Neural progenitor cell (in vitro differentiated cells): Measurements from ENCODE around the gene PLD5. TPM values are rescaled to one million over a fixed set of nuclear protein-coding genes. Genes with fewer than 3 reads are reported as not detected.

ENCODE experiments used
- DNase-seq: peaks from one replicate; pipeline ENCODE4 v3.0.0-alpha.2; 2016; ENCODE audit warnings: low spot score
- H2AFZ ChIP-seq: fragments of 200-600 bp; sonication (generic); replicated peaks from 2 replicates; pipeline ENCODE4 v1.6.1; 2016; ENCODE audit warnings: antibody characterized with exemption
- H3F3A ChIP-seq: fragments of 200-600 bp; sonication (generic); 2 replicates; pipeline ENCODE4 v1.6.1; 2016; ENCODE audit warnings: antibody characterized with exemption, low read depth
- H3K27ac ChIP-seq: fragments of 200-600 bp; sonication (generic); 2 replicates; pipeline ENCODE4 v1.5.1; 2016; ENCODE audit warnings: mild to moderate bottlenecking
- H3K27me3 ChIP-seq: fragments of 200-600 bp; sonication (generic); 2 replicates; pipeline ENCODE4 v1.6.1; 2016; ENCODE audit warnings: mild to moderate bottlenecking, moderate library complexity
- H3K36me3 ChIP-seq: fragments of 200-600 bp; sonication (generic); 2 replicates; pipeline ENCODE4 v1.5.1; 2016
- H3K4me1 ChIP-seq: fragments of 200-600 bp; sonication (generic); 2 replicates; pipeline ENCODE4 v1.6.1; 2016; ENCODE audit warnings: mixed run types
- H3K4me2 ChIP-seq: fragments of 200-600 bp; sonication (generic); 2 replicates; pipeline ENCODE4 v1.6.1; 2016
- H3K4me3 ChIP-seq: fragments of 200-600 bp; sonication (generic); 2 replicates; pipeline ENCODE4 v1.5.1; 2016
- H3K79me2 ChIP-seq: fragments of 200-600 bp; sonication (generic); 2 replicates; pipeline ENCODE4 v1.6.1; 2016; ENCODE audit warnings: low read depth
- H3K9ac ChIP-seq: fragments of 200-600 bp; sonication (generic); 2 replicates; pipeline ENCODE4 v1.6.1; 2016
- H3K9me3 ChIP-seq: fragments of 200-600 bp; sonication (generic); 2 replicates; pipeline ENCODE4 v1.5.1; 2016; ENCODE audit warnings: low read depth
- H4K20me1 ChIP-seq: fragments of 200-600 bp; sonication (generic); 2 replicates; pipeline ENCODE4 v1.6.1; 2016; ENCODE audit warnings: low read depth
- H3K27ac Mint-ChIP-seq: 3 replicates; pipeline ENCODE4 v1.8.0; 2021; ENCODE audit warnings: mixed read lengths
- H3K27me3 Mint-ChIP-seq: 2 replicates; pipeline ENCODE4 v1.8.0; 2022; ENCODE audit warnings: low read depth, mild to moderate bottlenecking, inconsistent platforms, moderate library complexity, mixed read lengths; ENCODE audit not compliant: insufficient read depth
- H3K36me3 Mint-ChIP-seq: 3 replicates; pipeline ENCODE4 v1.8.0; 2021; ENCODE audit warnings: mixed read lengths
- H3K4me1 Mint-ChIP-seq: 3 replicates; pipeline ENCODE4 v1.8.0; 2021; ENCODE audit warnings: mixed read lengths
- H3K4me3 Mint-ChIP-seq: 3 replicates; pipeline ENCODE4 v1.8.0; 2021; ENCODE audit warnings: mild to moderate bottlenecking, moderate library complexity, mixed read lengths
- H3K9me3 Mint-ChIP-seq: 3 replicates; pipeline ENCODE4 v1.8.0; 2020; ENCODE audit warnings: mixed read lengths
- CTCF ChIP-seq: fragments of 200-600 bp; sonication (generic); IDR thresholded peaks from 2 replicates; pipeline ENCODE4 v1.5.1; 2017; ENCODE audit warnings: antibody characterized with exemption, mild to moderate bottlenecking
- EZH2 ChIP-seq: fragments of 200-600 bp; sonication (generic); IDR thresholded peaks from 2 replicates; pipeline ENCODE4 v1.6.1; 2017; ENCODE audit warnings: antibody characterized with exemption, mild to moderate bottlenecking, moderate library complexity
- EZH2phosphoT487 ChIP-seq: fragments of 200-600 bp; sonication (generic); IDR thresholded peaks from 2 replicates; pipeline ENCODE4 v1.6.1; 2017; ENCODE audit warnings: antibody characterized with exemption
- total RNA-seq: library from RNA; depleted of rRNA; stranded (reverse); fragments of >200 nt; gene quantifications from 2 replicates; pipeline ENCODE4 v1.2.3, GENCODE V29; 2015; ENCODE audit warnings: low replicate concordance

The PLD5 gene
- total RNA-seq, 1 donor from 2014 or later, result 1.8 TPM

DNA sequence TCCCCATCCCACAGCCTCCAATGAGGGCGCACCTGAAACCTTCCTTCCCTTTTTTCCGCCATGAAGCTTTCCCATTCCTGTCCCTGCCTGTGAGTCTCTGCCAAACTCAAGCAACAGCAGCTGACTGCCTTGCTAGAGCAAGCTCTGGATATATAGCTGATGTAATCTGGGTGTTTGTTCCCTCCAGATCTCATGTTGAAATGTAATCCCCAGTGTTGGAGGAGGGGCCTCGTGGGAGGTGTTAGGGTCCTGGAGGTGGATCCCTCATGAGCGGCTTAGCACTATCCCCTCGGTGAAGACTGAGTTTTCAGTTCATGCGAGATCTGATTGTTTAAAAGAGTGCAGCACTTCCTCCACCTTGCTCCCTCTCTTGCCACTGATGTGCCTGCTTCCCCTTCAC is 321.2 kb downstream of the PLD5 start:
- peaks cover 18% of the 10 kb centered on the region for H3K4me1 Mint-ChIP-seq
- Histone ChIP-seq H3K36me3 (no peaks in the 10 kb centered on the region), H2AFZ (no peak overlapping the region), H4K20me1 (no peaks in the 10 kb centered on the region), H3K4me3 (no peak overlapping the region), H3K4me1 (peaks cover 13% of the 10 kb centered on the region), H3K79me2 (no peaks in the 10 kb centered on the region), H3K27ac (no peak overlapping the region), H3K9ac (no peak overlapping the region), H3K27me3 (no peaks in the 10 kb centered on the region), H3K4me2 (no peak overlapping the region), H3F3A (no peaks in the 10 kb centered on the region), H3K9me3 (no peaks in the 10 kb centered on the region)
- H3K27ac Mint-ChIP-seq, result no peak overlapping the region
- H3K9me3 Mint-ChIP-seq, result peaks cover 7% of the 10 kb centered on the region
- no peak overlapping the region for H3K4me3 Mint-ChIP-seq
- TF ChIP-seq CTCF, result no peak
- TF ChIP-seq EZH2, result no peak
- TF ChIP-seq EZH2phosphoT487, result no peak
- no peaks in the 10 kb centered on the region for H3K27me3 Mint-ChIP-seq
- H3K36me3 Mint-ChIP-seq, result no peaks in the 10 kb centered on the region
- no peak for DNase-seq

DNA sequence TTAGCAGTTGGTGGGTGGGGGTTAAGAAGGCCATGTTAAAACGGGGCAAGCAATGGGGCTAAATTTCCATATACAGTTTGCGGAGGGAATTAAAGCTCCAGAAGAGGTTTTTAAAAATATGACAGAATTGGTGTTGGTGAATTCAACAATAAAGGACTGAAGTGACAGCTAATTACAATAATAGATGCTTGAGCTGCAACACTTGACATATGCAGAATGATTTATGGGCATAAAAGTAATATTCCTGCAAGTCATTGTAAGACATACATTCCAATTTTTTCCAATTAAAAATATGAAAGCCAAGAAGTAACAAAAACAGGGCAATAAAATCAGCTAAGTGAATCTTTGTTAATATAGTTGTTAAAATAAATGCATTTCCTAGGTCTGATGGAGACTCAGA is 323.4 kb downstream of the PLD5 start:
- no peaks in the 10 kb centered on the region for H3K27me3 ChIP-seq
- H3F3A ChIP-seq, result no peaks in the 10 kb centered on the region
- TF ChIP-seq EZH2phosphoT487 (no peak), EZH2 (no peak), CTCF (no peak)
- Mint-ChIP-seq H3K4me3 (no peak overlapping the region), H3K36me3 (no peaks in the 10 kb centered on the region), H3K4me1 (peaks cover 13% of the 10 kb centered on the region), H3K27ac (no peak overlapping the region), H3K27me3 (peaks cover 3% of the 10 kb centered on the region), H3K9me3 (peaks cover 7% of the 10 kb centered on the region)
- H3K4me3 ChIP-seq, result no peak overlapping the region
- H3K9me3 ChIP-seq, result no peaks in the 10 kb centered on the region
- no peaks in the 10 kb centered on the region for H3K36me3 ChIP-seq
- no peak overlapping the region for H2AFZ ChIP-seq
- no peak overlapping the region for H3K27ac ChIP-seq
- no peak overlapping the region for H3K4me2 ChIP-seq
- no peak for DNase-seq
- H4K20me1 ChIP-seq, result no peaks in the 10 kb centered on the region
- no peak overlapping the region for H3K9ac ChIP-seq
- peaks cover 11% of the 10 kb centered on the region for H3K4me1 ChIP-seq
- no peaks in the 10 kb centered on the region for H3K79me2 ChIP-seq

GRCh38 chr1:242199776-242200458 is 324.6 kb downstream of the PLD5 start:
- peaks cover 6% of the 10 kb centered on the region for H3K27me3 Mint-ChIP-seq

More at GRCh38 chr1:242199776-242200458, 324.6 kb downstream of the PLD5 start:
- peaks cover 6% of the 10 kb centered on the region for H3K4me1 Mint-ChIP-seq
- peaks cover 7% of the 10 kb centered on the region for H3K9me3 Mint-ChIP-seq
- H3F3A ChIP-seq, result no peaks in the 10 kb centered on the region
- no peak overlapping the region for H3K4me2 ChIP-seq
- no peaks in the 10 kb centered on the region for H3K36me3 Mint-ChIP-seq
- no peaks in the 10 kb centered on the region for H3K36me3 ChIP-seq
- no peak overlapping the region for H3K4me3 Mint-ChIP-seq
- DNase-seq, result no peak
- TF ChIP-seq CTCF, result no peak
- TF ChIP-seq EZH2, result no peak
- no peak for TF ChIP-seq EZH2phosphoT487
- H3K4me3 ChIP-seq, result no peak overlapping the region
- no peak overlapping the region for H3K9ac ChIP-seq
- no peaks in the 10 kb centered on the region for H3K27me3 ChIP-seq
- no peaks in the 10 kb centered on the region for H3K4me1 ChIP-seq
- H4K20me1 ChIP-seq, result no peaks in the 10 kb centered on the region
- no peak overlapping the region for H2AFZ ChIP-seq
- H3K79me2 ChIP-seq, result no peaks in the 10 kb centered on the region
- no peaks in the 10 kb centered on the region for H3K9me3 ChIP-seq
- no peak overlapping the region for H3K27ac ChIP-seq
- no peak overlapping the region for H3K27ac Mint-ChIP-seq
